K562 (cell line): ENCODE data around the gene MAL.

Experiments
- C11orf30 ChIP-seq: fragments of 450-650 bp; IDR thresholded peaks from 2 replicates; pipeline ENCODE4 v1.6.1; 2016; ENCODE audit warnings: low read depth, mild to moderate bottlenecking
- CTCF ChIP-seq, 3 experiments: IDR thresholded peaks in 2 of 3; conservative IDR thresholded peaks in 1 of 3; 2 replicates each; pipeline ENCODE4 v1.5.1; 2011 to 2012; ENCODE audit warnings: low read length in 3 of 3, mild to moderate bottlenecking in 3 of 3, control low read depth in 2 of 3, improper control_type of control experiment in 1 of 3, inconsistent platforms in 1 of 3, low read depth in 1 of 3, mixed read lengths in 1 of 3, moderate library complexity in 1 of 3; ENCODE audit not compliant: insufficient read depth in 2 of 3
- E2F5 ChIP-seq: sonication (generic); formaldehyde crosslinking; IDR thresholded peaks from 2 replicates; pipeline ENCODE4 v1.8.0; 2022; ENCODE audit warnings: mild to moderate bottlenecking, missing genetic modification reagents
- ELF2 ChIP-seq: fragments of 250-450 bp; sonication (Bioruptor Pico); IDR thresholded peaks from 2 replicates; pipeline ENCODE4 v1.5.0; 2021; ENCODE audit warnings: mild to moderate bottlenecking
- EP300 ChIP-seq: IDR thresholded peaks from 2 replicates; pipeline ENCODE4 v1.6.1; 2012; ENCODE audit warnings: low read length, improper control_type of control experiment
- EZH2 ChIP-seq: IDR thresholded peaks from 2 replicates; pipeline ENCODE4 v1.6.1; 2012; ENCODE audit warnings: low read depth, mild to moderate bottlenecking, inconsistent platforms, low read length, borderline replicate concordance
- FOXM1 ChIP-seq, 2 experiments: fragments of 450-650 bp in 1 of 2; sonication (generic) in 1 of 2; formaldehyde crosslinking in 1 of 2; IDR thresholded peaks; 2 replicates each; pipeline versions ENCODE4 v1.6.1 to v1.9.0; 2017 to 2022; ENCODE audit warnings: low read depth in 2 of 2, mild to moderate bottlenecking in 2 of 2, missing genetic modification reagents in 1 of 2, moderate library complexity in 1 of 2
- HDAC6 ChIP-seq: IDR thresholded peaks from 2 replicates; pipeline ENCODE4 v1.6.1; 2012; ENCODE audit warnings: low read depth, mild to moderate bottlenecking, control low read depth, inconsistent platforms, low read length, moderate library complexity
- KDM5B ChIP-seq: fragments of 200-600 bp; sonication (generic); IDR thresholded peaks from 2 replicates; pipeline ENCODE4 v1.6.1; 2012; ENCODE audit warnings: low read depth, mild to moderate bottlenecking, moderate library complexity, low read length, control low read depth, inconsistent platforms; ENCODE audit not compliant: insufficient replicate concordance
- NFE2L1 ChIP-seq: fragments of 450-650 bp; IDR thresholded peaks from 2 replicates; pipeline ENCODE4 v1.6.1; 2016; ENCODE audit warnings: missing genetic modification characterization, low read depth, mild to moderate bottlenecking, missing compliant biosample characterization, moderate library complexity, borderline replicate concordance
- NRF1 ChIP-seq, 2 experiments: fragments of 450-650 bp; IDR thresholded peaks in 1 of 2; conservative IDR thresholded peaks in 1 of 2; 2 replicates each; pipeline ENCODE4 v1.6.1; 2014; ENCODE audit warnings: mild to moderate bottlenecking in 2 of 2
- RAD21 ChIP-seq, 2 experiments: fragments of 250-450 bp in 1 of 2; fragments of 450-650 bp in 1 of 2; sonication (Bioruptor Pico) in 1 of 2; formaldehyde crosslinking in 1 of 2; IDR thresholded peaks in 1 of 2; conservative IDR thresholded peaks in 1 of 2; 2 replicates each; pipeline versions ENCODE4 v1.4.0 to v1.8.0; 2020 to 2022; ENCODE audit warnings: mild to moderate bottlenecking in 2 of 2, moderate library complexity in 1 of 2
- SMAD2 ChIP-seq: fragments of 150-350 bp; IDR thresholded peaks from 2 replicates; pipeline ENCODE4 v1.6.1; 2014; ENCODE audit warnings: low read depth, mild to moderate bottlenecking, low read length
- ZNF384 ChIP-seq: IDR thresholded peaks from 2 replicates; pipeline ENCODE4 v1.6.1; 2012; ENCODE audit warnings: low read depth, low read length, improper control_type of control experiment

- TF ChIP-seq E2F5 (CRISPR knock-in tag) (no peak), C11orf30 (no peak), EP300 (no peak), KDM5B (no peak), NRF1 (conservative IDR thresholded peaks at IDR 0.05 in 1 of 2, IDR thresholded peaks at IDR 0.05 in 1 of 2) (no peak), CTCF (IDR thresholded peaks at IDR 0.05 in 2 of 3, conservative IDR thresholded peaks at IDR 0.05 in 1 of 3; ENCODE audit: insufficient read depth in 2 of 3, low read depth in 1 of 3, low read length in 3 of 3) (no peak), NFE2L1 (no peak), ZNF384 (no peak), SMAD2 (no peak), FOXM1 (IDR thresholded peaks at IDR 0.05; ENCODE audit: low read depth) (no peak), FOXM1 (CRISPR knock-in tag; IDR thresholded peaks at IDR 0.05; ENCODE audit: low read depth) (no peak), RAD21 (CRISPR knock-in tag; conservative IDR thresholded peaks at IDR 0.05 in 1 of 2, IDR thresholded peaks at IDR 0.05 in 1 of 2) (no peak), EZH2 (no peak), HDAC6 (no peak), ELF2 (CRISPR knock-in tag) (no peak)
These were observed 6.2 kb downstream of the MAL start for GRCh38 chr2:95031726-95032116.
